AG08395 (cell line): ENCODE measurements around the gene CTNNA2.

Experiments
- DNase-seq: peaks from one replicate; pipeline ENCODE4 v3.0.0; 2012; ENCODE audit warnings: mixed read lengths, low spot score

The CTNNA2 gene

DNA sequence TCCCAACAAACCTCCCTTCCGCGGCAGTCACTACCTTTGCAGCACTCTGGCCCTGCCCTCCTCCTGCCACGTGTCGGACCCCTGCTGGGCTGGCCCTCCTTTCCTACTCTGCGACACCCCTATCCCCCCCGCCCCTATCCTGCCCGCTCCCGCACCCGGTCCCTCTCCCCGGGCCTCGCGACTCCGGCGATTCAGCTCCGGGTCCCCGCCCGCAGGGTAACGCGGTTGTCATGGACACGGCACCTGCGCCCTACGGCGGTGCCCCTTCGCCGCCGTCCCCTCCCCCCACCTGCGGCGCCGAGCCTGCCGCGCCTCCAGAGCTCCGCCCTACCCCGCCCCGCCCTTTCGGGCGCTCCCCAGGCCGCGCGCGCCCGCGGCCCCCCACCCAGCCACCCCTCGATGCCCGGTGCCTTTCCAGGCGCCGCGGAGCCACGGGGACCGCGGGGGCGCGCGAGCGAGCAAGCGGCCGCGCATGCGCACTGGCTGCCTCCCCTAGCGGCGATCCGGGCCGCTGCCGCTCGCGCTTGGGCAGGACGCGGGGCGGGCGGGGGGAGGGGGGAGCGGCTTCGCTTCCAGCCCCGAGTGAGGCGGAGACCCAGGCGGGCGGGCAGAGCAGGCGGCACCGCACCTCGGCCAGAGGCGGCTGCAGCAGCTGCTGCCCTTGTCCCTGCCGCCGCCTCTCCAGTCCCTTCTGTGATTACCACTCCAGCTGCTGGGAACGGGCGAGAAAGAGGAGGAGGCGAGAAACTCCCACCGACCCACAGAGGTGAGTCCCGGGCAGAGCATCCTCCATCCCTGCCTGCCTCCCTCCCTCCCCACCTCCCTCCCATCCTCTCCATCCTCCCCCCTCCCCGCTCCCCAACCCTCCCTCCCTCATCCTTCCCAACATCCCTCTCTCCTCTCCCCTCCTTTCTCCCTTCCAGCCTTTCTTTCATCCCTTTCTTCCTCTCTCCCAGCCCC, at the start of gene CTNNA2:
Gene CTNNA2, plus strand, starts transcription at position 610 of the 960 bp plus-strand sequence.
- peak; percentile 44 for DNase-seq

DNA sequence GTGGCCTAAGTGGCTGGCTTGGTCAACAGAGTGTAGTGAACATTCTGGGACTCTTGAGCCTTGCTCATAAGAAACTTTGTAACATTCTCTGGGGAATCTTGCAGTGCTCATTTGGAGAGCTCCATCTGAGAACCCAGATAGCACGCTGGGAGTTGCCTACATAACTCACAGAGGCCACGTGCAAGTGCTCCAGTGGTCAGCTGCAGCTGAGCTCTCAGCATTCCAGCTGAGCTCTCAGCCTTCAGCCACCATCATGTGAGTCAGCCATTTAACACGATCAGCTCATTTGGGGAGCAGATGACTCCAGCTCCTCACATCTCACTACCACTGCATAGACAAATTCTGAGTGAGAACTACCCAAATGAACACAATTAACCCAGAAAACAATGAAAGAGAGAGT, 25.5 kb upstream of the CTNNA2 start:
- DNase-seq = no peak

- DNase-seq = no peak
These were observed 1.4 kb upstream of the CTNNA2 start for GRCh38 chr2:79511320-79511951.

DNA sequence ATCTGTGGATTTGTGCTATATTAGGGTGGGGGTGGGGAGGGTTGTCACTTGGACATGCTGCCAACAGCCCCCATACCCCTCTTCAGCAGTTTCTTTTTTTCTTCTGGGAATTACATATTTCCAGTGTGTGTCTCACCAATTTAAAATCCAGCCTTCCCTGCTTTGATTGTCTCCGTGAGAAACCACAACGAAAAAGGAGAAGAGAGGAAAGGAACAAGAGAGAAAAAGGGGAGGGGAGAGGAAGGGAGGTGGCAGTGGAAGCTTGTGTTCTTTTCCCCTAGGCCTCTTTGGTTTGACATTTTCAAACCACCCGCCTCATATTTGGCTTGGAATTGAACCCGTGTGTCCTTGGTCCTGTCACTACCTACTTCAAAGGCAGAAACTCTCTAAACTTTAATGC, 860 bp downstream of the CTNNA2 start:
- no peak for DNase-seq

- no peak for DNase-seq
These were observed 16.8 kb downstream of the CTNNA2 start for GRCh38 chr2:79529636-79530035.

DNA sequence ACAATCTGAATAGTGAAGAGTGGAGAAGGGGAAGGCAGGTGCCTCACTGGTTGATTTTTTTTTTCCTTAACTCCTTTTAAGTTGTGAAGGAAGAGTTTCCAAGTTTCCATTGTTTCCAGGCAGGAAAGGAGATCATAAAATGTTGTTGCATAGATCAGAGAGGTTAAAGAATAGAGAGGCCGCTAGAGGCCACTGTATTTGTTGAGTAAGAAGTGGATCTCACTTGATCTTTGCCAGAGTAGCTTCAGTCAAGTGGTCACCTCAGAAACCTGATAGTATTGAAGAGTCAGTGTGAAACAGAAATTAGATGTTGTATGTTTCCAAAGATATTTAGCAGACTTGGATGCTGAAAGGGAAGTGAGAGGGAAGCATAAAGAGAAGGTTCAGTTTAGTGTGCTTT, 17.6 kb downstream of the CTNNA2 start:
- DNase-seq = no peak

DNA sequence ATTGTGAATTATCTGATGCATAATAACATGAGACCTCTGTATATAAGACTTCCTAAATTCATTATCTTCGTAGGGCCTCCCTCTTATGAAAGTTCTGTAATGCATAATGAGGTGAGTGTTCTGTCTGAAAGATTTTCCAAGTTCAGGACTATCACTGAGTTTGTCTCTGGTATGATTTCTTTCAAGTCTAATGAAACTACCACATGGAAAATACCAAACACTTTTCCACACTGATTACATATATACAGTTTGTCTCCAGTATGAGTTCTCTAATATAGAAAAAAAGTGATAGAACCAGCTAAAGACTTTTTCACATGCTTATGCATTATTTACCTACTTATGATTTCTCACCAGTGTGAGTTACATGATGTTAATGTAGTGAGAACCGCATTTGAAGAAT, 34.7 kb downstream of the CTNNA2 start:
- no peak for DNase-seq

GRCh38 chr2:79552653-79553052, 39.8 kb downstream of the CTNNA2 start:
- no peak for DNase-seq

GRCh38 chr2:79554899-79555298, 42.0 kb downstream of the CTNNA2 start:
- no peak for DNase-seq

GRCh38 chr2:79564065-79564464, 51.2 kb downstream of the CTNNA2 start:
- no peak for DNase-seq

- no peak for DNase-seq
These were observed 56.2 kb downstream of the CTNNA2 start for GRCh38 chr2:79569048-79569447.

DNA sequence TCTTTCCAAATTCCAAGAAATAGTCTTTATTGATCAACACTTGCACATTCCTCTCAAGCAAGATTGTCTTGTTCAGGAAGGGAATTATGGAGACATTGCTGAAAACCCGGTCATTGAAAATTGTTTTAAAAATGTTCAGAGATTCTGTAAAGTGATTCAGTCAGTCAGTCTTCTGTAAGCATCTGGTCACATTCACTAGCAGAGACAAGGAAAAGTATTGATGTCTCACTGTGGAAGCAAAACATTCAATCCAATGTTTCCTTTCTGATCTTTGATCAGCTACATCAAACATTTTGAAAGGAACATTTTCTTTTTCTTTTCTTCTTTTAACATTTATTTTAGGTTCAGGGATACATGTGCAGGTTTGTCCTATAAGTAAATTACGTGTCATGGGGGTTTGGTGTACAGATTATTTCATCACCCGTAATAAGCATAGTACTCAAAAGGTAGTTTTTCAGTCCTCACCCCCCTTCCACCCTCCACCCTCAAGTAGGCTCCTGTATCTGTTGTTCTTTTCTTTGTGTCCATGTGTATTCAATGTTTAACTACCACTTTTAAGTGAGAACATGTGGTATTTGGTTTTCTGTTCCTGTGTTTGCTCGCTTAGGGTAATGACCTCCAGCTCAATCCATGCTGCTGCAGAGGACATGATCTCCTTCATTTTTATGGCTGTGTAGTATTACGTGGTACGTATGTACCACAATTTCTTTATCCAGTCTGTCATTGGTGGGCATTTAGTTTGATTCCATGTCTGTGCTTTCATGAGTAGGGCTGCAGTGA, 61.2 kb downstream of the CTNNA2 start:
- no peak for DNase-seq

DNA sequence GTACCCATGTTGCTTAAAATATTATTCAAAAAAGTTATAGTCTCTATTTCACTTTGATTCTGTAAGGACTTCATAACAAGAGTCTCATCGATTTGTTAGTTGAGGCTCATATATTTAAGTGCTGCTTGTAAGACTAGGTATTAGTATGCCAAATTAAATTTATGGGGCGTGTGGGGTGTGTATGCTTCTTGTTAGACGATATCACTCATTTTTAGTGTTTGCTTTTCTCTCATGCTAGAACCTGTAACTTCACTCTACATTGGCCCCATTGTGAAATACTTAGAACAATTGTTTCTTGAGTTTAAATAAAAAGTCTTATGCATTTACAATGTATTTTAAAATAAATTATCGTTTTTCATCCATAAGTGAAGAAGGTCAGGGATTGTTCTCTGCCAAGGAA, 63.6 kb downstream of the CTNNA2 start:
- no peak for DNase-seq

- no peak for DNase-seq
These were observed 66.1 kb downstream of the CTNNA2 start for GRCh38 chr2:79578952-79579351.

- no peak for DNase-seq
These were observed 67.3 kb downstream of the CTNNA2 start for GRCh38 chr2:79580175-79580574.

GRCh38 chr2:79585701-79586433, 73.0 kb downstream of the CTNNA2 start:
- DNase-seq = no peak

GRCh38 chr2:79591281-79591680, 78.4 kb downstream of the CTNNA2 start:
- DNase-seq = no peak

- DNase-seq = no peak
These were observed 80.5 kb downstream of the CTNNA2 start for GRCh38 chr2:79593237-79593867.

DNA sequence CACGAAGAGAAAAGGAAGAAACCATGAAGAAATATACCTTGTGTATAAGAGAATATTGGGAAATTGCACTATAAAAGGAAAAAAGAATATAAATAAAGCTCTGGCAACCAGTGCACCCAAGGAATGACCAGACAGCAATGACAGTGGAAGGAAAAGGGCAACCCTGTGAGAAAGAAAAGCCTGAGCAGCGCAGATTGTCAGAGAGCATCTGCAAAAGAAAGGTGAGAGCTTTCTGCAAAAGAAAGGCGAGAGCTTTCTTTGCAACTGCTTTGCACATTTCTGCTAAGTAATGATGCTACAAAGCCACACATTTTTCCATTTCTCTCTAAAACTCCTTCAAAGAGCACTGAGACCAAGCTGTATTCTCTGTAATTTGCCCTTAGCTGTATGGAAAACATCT, 83.6 kb downstream of the CTNNA2 start:
- no peak for DNase-seq

DNA sequence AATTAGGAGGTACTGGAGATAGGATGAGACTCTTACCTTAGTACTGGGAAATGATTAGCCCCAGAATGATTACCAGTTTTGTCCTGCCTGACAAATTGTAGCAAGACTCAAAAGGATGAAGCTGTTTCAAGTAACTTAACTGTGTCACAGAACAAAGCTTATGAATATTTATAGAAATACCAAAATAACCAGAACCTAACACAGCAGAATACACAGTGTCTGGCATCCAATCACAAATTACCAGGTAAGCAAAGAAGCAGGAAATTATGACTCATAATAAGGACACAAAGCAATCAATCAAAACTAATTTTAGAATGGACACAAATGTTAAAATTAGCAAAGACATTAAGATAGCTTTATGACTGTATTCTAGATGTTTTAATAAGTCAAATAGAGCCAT, 91.9 kb downstream of the CTNNA2 start:
- no peak for DNase-seq

- DNase-seq = no peak
These were observed 98.7 kb downstream of the CTNNA2 start for GRCh38 chr2:79611448-79612016.
